Endodermal cell (in vitro differentiated cells): ENCODE measurements around the gene SUSD6. TPM values are rescaled to one million over a fixed set of nuclear protein-coding genes. Genes with fewer than 3 reads are reported as not detected.
A peak's percentile ranks its signal among the peaks of the same experiment; 100 is the strongest.

Experiments
- DNase-seq: peaks from one replicate; pipeline ENCODE4 v3.0.0-alpha.2; 2017
- H3K27ac ChIP-seq: 2 replicates; pipeline ENCODE4 v1.5.1; 2013; ENCODE audit warnings: mild to moderate bottlenecking, low read depth, low read length, moderate library complexity
- H3K27me3 ChIP-seq: 2 replicates; pipeline ENCODE4 v1.6.1; 2013; ENCODE audit warnings: mild to moderate bottlenecking, low read length, moderate library complexity; ENCODE audit not compliant: insufficient read depth, control insufficient read depth, poor library complexity, severe bottlenecking
- H3K36me3 ChIP-seq: 2 replicates; pipeline ENCODE4 v1.7.0; 2013; ENCODE audit warnings: mild to moderate bottlenecking, low read length, moderate library complexity; ENCODE audit not compliant: control insufficient read depth, insufficient read depth
- H3K4me1 ChIP-seq: one replicate; pipeline ENCODE4 v1.7.0; 2013; ENCODE audit warnings: low read length; ENCODE audit not compliant: control insufficient read depth, insufficient read depth
- H3K4me3 ChIP-seq: 2 replicates; pipeline ENCODE4 v1.5.1; 2013; ENCODE audit warnings: mild to moderate bottlenecking, low read length, moderate library complexity
- H3K9ac ChIP-seq: 2 replicates; pipeline ENCODE4 v1.6.1; 2013; ENCODE audit warnings: mild to moderate bottlenecking, low read length, moderate library complexity; ENCODE audit not compliant: poor library complexity, severe bottlenecking; ENCODE audit errors: extremely low read depth
- H3K9me3 ChIP-seq: 2 replicates; pipeline ENCODE4 v1.6.1; 2013; ENCODE audit warnings: mild to moderate bottlenecking, low read length, moderate library complexity; ENCODE audit not compliant: control insufficient read depth
- H3K27ac Mint-ChIP-seq: 2 replicates; pipeline ENCODE4 v1.8.0; 2020; ENCODE audit warnings: mixed read lengths
- H3K27me3 Mint-ChIP-seq: 2 replicates; pipeline ENCODE4 v1.8.0; 2021; ENCODE audit warnings: mild to moderate bottlenecking, mixed read lengths; ENCODE audit not compliant: insufficient read depth
- H3K36me3 Mint-ChIP-seq: 2 replicates; pipeline ENCODE4 v1.8.0; 2020; ENCODE audit warnings: low read depth, mixed read lengths
- H3K4me1 Mint-ChIP-seq: 2 replicates; pipeline ENCODE4 v1.8.0; 2020; ENCODE audit warnings: mixed read lengths
- H3K4me3 Mint-ChIP-seq: 2 replicates; pipeline ENCODE4 v1.8.0; 2020; ENCODE audit warnings: mild to moderate bottlenecking, moderate library complexity, mixed read lengths
- H3K9me3 Mint-ChIP-seq: 2 replicates; pipeline ENCODE4 v1.8.0; 2020; ENCODE audit warnings: mild to moderate bottlenecking, mixed read lengths
- CTCF ChIP-seq: fragments of 200-600 bp; sonication (generic); conservative IDR thresholded peaks from 2 replicates; pipeline ENCODE4 v1.5.0; 2021; ENCODE audit warnings: antibody characterized with exemption, mild to moderate bottlenecking
- WGBS, 2 experiments: methylation state at CpG; one replicate each; pipeline versions ENCODE4 v1.1.5 to v1.1.7; 2013; ENCODE audit warnings: missing lambda C conversion rate in 2 of 2, mixed read lengths in 1 of 2; ENCODE audit not compliant: insufficient coverage in 1 of 2, insufficient read length in 1 of 2; 5-methylcytosine and 5-hydroxymethylcytosine counted together
- total RNA-seq, 2 donors: library from RNA; stranded (reverse); fragmentation: NEBNext Ultra II Directional in 1 of 2; extraction: Animal tissue kit (Norgen Biotek cat#: 25700) in 1 of 2; gene quantifications; 2 replicates in 1 of 2; 3 replicates in 1 of 2; pipeline ENCODE4 v1.2.1, GENCODE V29; 2021

SUSD6 gene
- total RNA-seq, 2 donors from 2014 or later, result 5.7 to 5.9 TPM

- Mint-ChIP-seq H3K4me1 (peaks cover 24% of the 10 kb centered on the region), H3K27me3 (no peaks in the 10 kb centered on the region), H3K27ac (no peak overlapping the region)
These were observed 90.5 kb downstream of the SUSD6 start for GRCh38 chr14:69701857-69702256.

DNA sequence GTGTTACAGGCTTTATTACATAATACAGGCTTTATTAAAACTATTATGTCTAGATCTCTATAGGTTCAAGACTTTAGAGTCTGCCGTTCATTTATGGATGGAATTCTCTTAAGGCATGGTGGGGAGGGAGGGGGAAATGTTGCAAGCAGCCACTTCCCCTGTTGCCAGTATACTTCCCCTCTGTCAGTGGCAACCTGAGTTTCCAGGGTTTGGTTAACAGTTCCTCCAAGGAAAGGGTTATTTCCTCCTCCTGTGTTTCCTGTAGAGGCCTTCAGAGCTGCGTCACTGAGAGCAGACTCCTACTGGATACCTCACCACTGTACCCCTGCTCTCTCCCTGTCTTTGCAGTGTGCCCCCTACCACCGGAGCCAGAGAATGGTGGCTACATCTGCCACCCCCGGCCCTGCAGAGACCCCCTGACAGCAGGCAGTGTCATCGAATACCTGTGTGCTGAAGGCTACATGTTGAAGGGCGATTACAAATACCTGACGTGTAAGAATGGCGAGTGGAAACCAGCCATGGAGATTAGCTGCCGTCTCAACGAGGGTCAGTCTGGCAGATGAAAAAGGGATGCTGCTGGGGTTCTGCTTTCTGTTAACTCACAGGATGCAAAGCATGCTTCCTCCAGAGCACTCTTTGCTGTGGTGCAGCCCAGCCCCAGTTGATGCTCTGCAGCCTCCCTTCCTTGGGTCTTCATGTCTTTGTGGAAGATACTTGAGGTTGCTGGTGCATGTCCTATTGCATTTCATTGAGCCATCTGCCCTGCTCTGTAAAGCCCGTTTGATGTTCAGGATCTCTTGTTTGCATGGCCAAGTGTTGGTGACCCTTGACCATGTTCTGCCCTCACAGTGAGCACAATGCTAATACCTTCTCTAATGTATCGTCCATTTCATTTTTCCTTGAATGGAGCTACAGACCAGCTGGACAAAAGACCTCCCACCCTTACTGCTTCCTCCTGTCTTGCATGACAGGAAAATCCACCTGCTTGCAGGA lies 91.9 kb downstream of the SUSD6 start:
- Mint-ChIP-seq H3K4me3 (no peak overlapping the region), H3K9me3 (no peaks in the 10 kb centered on the region), H3K27ac (no peak overlapping the region), H3K27me3 (no peaks in the 10 kb centered on the region), H3K4me1 (peaks cover 16% of the 10 kb centered on the region), H3K36me3 (no peaks in the 10 kb centered on the region)
- Histone ChIP-seq H3K9ac (no peak overlapping the region), H3K4me1 (peaks cover 5% of the 10 kb centered on the region), H3K4me3 (no peak overlapping the region), H3K36me3 (peaks cover 8% of the 10 kb centered on the region), H3K27ac (no peak overlapping the region), H3K27me3 (no peaks in the 10 kb centered on the region), H3K9me3 (no peaks in the 10 kb centered on the region)
- no peak for TF ChIP-seq CTCF
- WGBS, 2 experiments, result 93 to 95% methylated on average over 11 to 12 of the region's 12 CpGs
- no peak for DNase-seq

More at GRCh38 chr14:69701857-69702256, 90.5 kb downstream of the SUSD6 start:
- Mint-ChIP-seq H3K36me3 (no peaks in the 10 kb centered on the region), H3K9me3 (no peaks in the 10 kb centered on the region), H3K4me3 (no peak overlapping the region)
- no peak overlapping the region for H3K9ac ChIP-seq
- H3K27me3 ChIP-seq, result no peaks in the 10 kb centered on the region
- no peak for DNase-seq
- H3K4me3 ChIP-seq, result no peak overlapping the region
- H3K9me3 ChIP-seq, result no peaks in the 10 kb centered on the region
- 98% methylated on average over 3 of the region's 3 CpGs; no CpG with 5 or more reads in 1 of the 2 experiments for WGBS, 2 experiments
- H3K36me3 ChIP-seq, result no peaks in the 10 kb centered on the region
- H3K4me1 ChIP-seq, result peaks cover 5% of the 10 kb centered on the region
- H3K27ac ChIP-seq, result peak overlapping the region; percentile 81
- TF ChIP-seq CTCF, result no peak

DNA sequence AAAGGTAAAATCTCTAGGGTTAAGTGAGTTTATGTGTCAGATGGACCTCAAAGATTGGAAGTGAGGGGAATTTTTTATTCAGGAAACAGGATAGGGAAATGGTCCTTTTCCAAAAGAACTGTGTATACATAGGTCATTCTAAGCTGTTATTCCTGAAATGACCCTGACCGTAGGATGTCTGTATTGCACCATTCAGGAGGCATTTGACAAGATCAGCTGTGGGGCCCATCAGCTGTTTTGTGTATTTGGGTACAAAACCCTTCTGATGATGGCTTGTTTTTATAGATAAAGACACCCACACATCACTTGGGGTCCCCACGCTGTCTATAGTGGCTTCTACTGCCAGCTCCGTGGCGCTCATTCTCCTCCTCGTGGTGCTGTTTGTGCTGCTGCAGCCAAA lies 92.9 kb downstream of the SUSD6 start:
- Mint-ChIP-seq H3K4me3 (no peak overlapping the region), H3K36me3 (no peaks in the 10 kb centered on the region)
- DNase-seq, result no peak

More for the DNA sequence above, 92.9 kb downstream of the SUSD6 start:
- TF ChIP-seq CTCF, result no peak
- H3K9me3 Mint-ChIP-seq, result no peaks in the 10 kb centered on the region
- H3K9ac ChIP-seq, result no peak overlapping the region
- peaks cover 12% of the 10 kb centered on the region for H3K36me3 ChIP-seq
- H3K27ac ChIP-seq, result no peak overlapping the region
- no peak overlapping the region for H3K27ac Mint-ChIP-seq
- WGBS, 2 experiments, result 97 to 100% methylated on average over 1 to 5 of the region's 5 CpGs
- peaks cover 8% of the 10 kb centered on the region for H3K4me1 Mint-ChIP-seq
- no peaks in the 10 kb centered on the region for H3K9me3 ChIP-seq
- H3K27me3 Mint-ChIP-seq, result no peaks in the 10 kb centered on the region
- no peaks in the 10 kb centered on the region for H3K4me1 ChIP-seq
- no peak overlapping the region for H3K4me3 ChIP-seq
- no peaks in the 10 kb centered on the region for H3K27me3 ChIP-seq
